WERI-Rb-1 (cell line): ENCODE data around the gene SLC22A2.

Experiments used
- DNase-seq: peaks from one replicate; pipeline ENCODE4 v3.0.0-alpha.2; 2020
- H3K27ac ChIP-seq: fragments of 250-450 bp; sonication (Bioruptor Pico); 2 replicates; pipeline ENCODE4 v1.5.1; 2020; ENCODE audit warnings: mild to moderate bottlenecking, moderate library complexity
- H3K27me3 ChIP-seq: fragments of 250-450 bp; sonication (Bioruptor Pico); 2 replicates; pipeline ENCODE4 v1.5.1; 2021; ENCODE audit warnings: mild to moderate bottlenecking, low read depth, moderate library complexity; ENCODE audit not compliant: insufficient read depth, severe bottlenecking
- H3K36me3 ChIP-seq: fragments of 250-450 bp; sonication (Bioruptor Pico); 2 replicates; pipeline ENCODE4 v1.5.1; 2020; ENCODE audit warnings: mild to moderate bottlenecking, moderate library complexity
- H3K4me3 ChIP-seq: 2 replicates; pipeline ENCODE4 v1.5.1; 2011; ENCODE audit warnings: low read depth, mild to moderate bottlenecking, control low read depth, low read length
- H3K9me3 ChIP-seq: fragments of 250-450 bp; sonication (Bioruptor Pico); 2 replicates; pipeline ENCODE4 v1.5.1; 2021; ENCODE audit warnings: mild to moderate bottlenecking, moderate library complexity; ENCODE audit not compliant: severe bottlenecking
- TF ChIP-seq, protein P1 (sequence below): IDR thresholded peaks from 2 replicates; pipeline ENCODE4 v1.5.1; 2011; ENCODE audit warnings: low read depth, mild to moderate bottlenecking, control low read depth, inconsistent platforms, low read length

The SLC22A2 gene

DNA sequence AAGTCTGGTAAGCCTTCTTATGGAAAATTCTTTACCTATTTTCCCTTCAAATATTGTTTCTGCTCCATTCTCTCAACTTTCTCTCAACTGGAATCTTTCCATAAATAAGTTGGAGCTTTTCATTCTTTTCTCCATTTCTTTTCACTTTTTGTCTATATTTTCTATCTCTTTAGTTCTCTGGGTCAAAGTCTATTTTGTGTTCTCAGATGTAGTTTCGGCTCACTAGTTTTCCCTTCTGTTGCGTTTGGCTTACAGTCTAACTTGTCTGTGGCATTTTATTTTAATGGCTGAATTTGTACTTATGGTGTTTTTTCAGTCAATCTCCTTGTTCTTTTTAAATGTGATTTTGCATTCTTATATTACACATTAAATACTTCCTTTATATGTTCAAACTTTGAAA lies 14.1 kb upstream of the SLC22A2 start:
- no peaks in the 10 kb centered on the region for H3K9me3 ChIP-seq
- no peak overlapping the region for H3K4me3 ChIP-seq
- H3K36me3 ChIP-seq = no peaks in the 10 kb centered on the region
- no peak overlapping the region for H3K27ac ChIP-seq
- peaks cover 82% of the 10 kb centered on the region for H3K27me3 ChIP-seq
- DNase-seq = no peak
- TF ChIP-seq, protein P1, sequence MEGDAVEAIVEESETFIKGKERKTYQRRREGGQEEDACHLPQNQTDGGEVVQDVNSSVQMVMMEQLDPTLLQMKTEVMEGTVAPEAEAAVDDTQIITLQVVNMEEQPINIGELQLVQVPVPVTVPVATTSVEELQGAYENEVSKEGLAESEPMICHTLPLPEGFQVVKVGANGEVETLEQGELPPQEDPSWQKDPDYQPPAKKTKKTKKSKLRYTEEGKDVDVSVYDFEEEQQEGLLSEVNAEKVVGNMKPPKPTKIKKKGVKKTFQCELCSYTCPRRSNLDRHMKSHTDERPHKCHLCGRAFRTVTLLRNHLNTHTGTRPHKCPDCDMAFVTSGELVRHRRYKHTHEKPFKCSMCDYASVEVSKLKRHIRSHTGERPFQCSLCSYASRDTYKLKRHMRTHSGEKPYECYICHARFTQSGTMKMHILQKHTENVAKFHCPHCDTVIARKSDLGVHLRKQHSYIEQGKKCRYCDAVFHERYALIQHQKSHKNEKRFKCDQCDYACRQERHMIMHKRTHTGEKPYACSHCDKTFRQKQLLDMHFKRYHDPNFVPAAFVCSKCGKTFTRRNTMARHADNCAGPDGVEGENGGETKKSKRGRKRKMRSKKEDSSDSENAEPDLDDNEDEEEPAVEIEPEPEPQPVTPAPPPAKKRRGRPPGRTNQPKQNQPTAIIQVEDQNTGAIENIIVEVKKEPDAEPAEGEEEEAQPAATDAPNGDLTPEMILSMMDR = no peak

DNA sequence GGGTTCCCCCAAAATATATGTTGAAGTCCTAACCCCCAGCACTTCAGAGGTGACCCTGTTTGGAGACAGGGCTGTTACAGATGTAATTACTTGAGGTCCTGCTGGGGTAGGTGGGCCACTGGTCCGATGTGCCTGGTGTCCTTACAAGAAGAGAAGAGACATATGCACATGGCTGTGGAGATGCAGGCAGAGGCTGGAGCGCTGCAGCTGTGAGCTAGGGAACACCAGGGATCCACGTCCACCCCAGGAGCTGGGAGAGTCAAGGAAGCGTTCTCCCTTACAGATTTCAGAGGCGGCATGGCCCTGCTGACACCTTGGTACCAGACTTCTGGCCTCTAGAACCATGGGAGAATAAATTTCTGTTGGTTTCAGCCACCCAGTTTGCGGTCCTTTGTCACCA lies 11.7 kb upstream of the SLC22A2 start:
- no peak for DNase-seq
- TF ChIP-seq, protein P1 = no peak
- Histone ChIP-seq H3K9me3 (no peaks in the 10 kb centered on the region), H3K27me3 (peaks cover 81% of the 10 kb centered on the region), H3K27ac (no peak overlapping the region), H3K4me3 (no peak overlapping the region), H3K36me3 (no peaks in the 10 kb centered on the region)

DNA sequence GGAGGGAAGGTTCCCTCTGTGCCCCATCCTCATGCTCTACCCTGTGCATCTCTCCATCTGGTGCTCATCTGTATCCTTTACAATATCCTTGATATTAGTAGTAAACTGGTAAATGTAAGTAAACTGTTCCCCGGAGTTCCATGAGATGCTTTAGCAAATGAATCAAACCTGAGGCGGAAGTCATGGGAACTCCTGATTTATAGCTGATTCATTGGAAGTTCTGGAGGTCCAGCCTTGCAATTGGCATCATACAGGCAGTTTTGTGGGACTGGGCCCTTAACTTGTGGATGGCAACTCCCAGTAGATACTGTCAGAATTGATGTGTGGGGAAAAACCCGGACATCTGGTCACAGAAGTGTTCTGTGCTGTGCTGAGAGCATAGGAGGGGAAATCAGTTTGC lies 11.2 kb upstream of the SLC22A2 start:
- no peak overlapping the region for H3K27ac ChIP-seq
- no peaks in the 10 kb centered on the region for H3K36me3 ChIP-seq
- H3K27me3 ChIP-seq = peaks cover 81% of the 10 kb centered on the region
- no peak overlapping the region for H3K4me3 ChIP-seq
- TF ChIP-seq, protein P1 = no peak
- no peak for DNase-seq
- no peaks in the 10 kb centered on the region for H3K9me3 ChIP-seq

DNA sequence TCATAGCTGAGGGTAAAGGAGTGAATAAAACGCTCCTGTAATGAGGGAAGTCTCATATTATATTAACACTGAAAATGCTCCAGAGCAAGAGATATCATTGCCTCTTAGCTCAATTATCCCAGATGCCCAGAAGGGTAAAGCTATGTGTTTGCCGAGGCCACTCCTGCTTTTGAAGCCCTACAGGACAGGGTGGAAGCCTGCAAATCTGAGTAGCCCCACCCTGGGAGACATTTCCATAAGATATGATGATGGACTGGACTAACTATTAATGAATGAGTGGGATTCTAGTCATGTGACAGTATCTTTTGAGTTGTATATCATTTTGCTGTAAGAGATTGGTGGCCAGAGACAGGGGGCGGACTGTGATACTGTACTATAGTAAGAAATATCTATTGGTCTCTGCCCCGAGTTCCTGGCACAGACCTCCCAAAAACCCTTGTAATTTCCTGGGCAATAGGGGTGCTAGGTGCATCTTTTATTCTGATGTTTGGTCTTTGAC lies 10.5 kb upstream of the SLC22A2 start:
- no peaks in the 10 kb centered on the region for H3K36me3 ChIP-seq
- TF ChIP-seq, protein P1 = no peak
- no peak for DNase-seq
- H3K4me3 ChIP-seq = no peak overlapping the region
- no peak overlapping the region for H3K27ac ChIP-seq
- H3K27me3 ChIP-seq = peaks cover 81% of the 10 kb centered on the region
- no peaks in the 10 kb centered on the region for H3K9me3 ChIP-seq

DNA sequence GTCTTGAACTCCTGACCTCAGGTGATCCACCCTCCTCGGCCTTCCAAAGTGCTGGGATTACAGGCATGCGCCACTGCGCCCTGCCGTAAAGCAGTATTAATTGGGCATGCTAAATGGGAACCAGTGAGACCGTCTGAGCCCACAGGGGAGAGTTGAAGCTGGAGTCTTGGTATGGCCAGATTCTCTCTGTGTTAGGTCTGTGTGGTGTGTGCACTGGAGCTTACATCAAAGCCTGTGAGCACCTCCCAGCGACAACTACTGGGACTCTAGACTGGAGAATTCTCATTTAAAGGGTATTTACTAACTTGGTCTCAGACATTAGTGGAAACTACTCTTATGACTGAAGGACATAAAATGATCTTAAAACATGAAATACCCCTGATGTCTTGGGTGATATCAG lies 8.5 kb upstream of the SLC22A2 start:
- no peak overlapping the region for H3K27ac ChIP-seq
- peaks cover 80% of the 10 kb centered on the region for H3K27me3 ChIP-seq
- no peak overlapping the region for H3K4me3 ChIP-seq
- TF ChIP-seq, protein P1 = no peak
- DNase-seq = no peak
- no peaks in the 10 kb centered on the region for H3K9me3 ChIP-seq
- no peaks in the 10 kb centered on the region for H3K36me3 ChIP-seq

DNA sequence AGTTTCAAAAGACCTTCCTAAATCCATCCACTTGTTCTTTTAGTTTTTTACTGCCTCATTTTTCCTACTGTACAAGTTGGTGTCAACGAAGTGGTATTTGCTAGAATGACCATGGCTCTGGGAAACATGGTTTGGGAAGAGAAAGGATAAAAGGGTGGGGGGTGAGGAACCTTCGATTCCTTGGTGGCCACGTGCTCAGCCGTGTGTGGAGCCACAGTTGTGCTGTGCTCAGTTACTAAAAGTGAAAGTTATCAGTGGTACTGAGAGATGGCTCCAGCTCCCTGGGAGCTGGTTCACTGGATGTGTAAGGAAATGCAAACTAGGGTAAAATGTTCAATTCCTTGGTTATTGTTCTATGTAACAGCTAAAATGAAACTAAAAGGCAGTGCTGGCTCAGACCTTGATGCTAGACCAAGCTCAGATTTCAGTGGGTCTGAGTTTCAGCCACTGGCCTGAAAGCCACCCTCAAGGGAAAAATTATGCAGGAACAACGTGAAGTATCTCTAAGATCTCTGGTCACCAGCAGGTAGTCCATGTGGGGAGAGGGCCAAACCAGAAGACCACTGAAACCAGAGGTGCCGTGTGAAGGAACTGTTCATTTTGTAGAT lies 7.4 kb upstream of the SLC22A2 start:
- no peak overlapping the region for H3K4me3 ChIP-seq
- no peaks in the 10 kb centered on the region for H3K9me3 ChIP-seq
- no peaks in the 10 kb centered on the region for H3K36me3 ChIP-seq
- H3K27me3 ChIP-seq = peaks cover 80% of the 10 kb centered on the region
- TF ChIP-seq, protein P1 = no peak
- no peak for DNase-seq
- no peak overlapping the region for H3K27ac ChIP-seq
